GM13976 (cell line): Measurements from ENCODE around the gene PPP2R3A.

Experiments used
- DNase-seq: peaks from one replicate; pipeline ENCODE4 v3.0.0; 2012; ENCODE audit warnings: low spot score
- in situ Hi-C: fragments of 300-500 bp; cut with MboI; formaldehyde crosslinking; loops from one replicate; pipeline ENCODE4 v1.12.0; 2022; ENCODE audit warnings: low sequenced_read_pairs, mixed read lengths, inconsistent platforms; ENCODE audit not compliant: unreplicated experiment
- TF ChIP-seq, protein P1 (sequence below): IDR thresholded peaks from 2 replicates; pipeline ENCODE4 v1.5.1; 2012; ENCODE audit warnings: borderline replicate concordance, mild to moderate bottlenecking; ENCODE audit not compliant: insufficient read depth; ENCODE audit errors: extremely low read depth, missing control alignments, control extremely low read depth

The PPP2R3A gene

DNA sequence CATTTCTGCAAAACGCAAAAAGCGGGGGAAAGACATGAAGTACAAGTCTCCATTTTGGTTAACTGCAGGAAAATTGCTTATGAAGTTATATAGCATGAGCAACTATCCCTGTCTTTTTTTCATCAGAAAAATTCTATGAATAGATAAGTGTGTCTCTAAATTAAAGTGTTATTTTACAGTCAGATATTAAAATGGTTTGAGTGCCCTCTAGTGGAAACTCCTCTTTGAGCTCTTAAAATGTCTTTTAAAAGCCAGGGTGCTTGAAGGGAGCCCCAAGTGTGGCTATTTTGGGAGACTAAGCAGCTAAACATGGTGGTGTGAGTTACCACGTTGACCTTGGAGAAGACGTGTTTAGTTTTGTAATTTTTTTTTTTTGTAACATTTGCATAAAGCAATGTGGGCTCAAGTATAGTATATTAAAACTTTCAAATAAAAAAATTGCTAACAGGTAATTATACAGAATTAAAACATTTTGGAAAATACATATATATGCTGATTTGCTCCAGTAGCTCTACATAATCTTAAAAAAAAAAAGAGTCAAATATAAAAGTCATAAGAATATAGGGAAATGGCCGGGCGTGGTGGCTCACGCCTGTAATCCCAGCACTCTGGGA, 77.2 kb downstream of the PPP2R3A start:
- TF ChIP-seq, protein P1, sequence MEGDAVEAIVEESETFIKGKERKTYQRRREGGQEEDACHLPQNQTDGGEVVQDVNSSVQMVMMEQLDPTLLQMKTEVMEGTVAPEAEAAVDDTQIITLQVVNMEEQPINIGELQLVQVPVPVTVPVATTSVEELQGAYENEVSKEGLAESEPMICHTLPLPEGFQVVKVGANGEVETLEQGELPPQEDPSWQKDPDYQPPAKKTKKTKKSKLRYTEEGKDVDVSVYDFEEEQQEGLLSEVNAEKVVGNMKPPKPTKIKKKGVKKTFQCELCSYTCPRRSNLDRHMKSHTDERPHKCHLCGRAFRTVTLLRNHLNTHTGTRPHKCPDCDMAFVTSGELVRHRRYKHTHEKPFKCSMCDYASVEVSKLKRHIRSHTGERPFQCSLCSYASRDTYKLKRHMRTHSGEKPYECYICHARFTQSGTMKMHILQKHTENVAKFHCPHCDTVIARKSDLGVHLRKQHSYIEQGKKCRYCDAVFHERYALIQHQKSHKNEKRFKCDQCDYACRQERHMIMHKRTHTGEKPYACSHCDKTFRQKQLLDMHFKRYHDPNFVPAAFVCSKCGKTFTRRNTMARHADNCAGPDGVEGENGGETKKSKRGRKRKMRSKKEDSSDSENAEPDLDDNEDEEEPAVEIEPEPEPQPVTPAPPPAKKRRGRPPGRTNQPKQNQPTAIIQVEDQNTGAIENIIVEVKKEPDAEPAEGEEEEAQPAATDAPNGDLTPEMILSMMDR = peak; percentile 30
- in situ Hi-C loops = loop anchor here (10.0 kb wide), 1 partner anchor 138 kb away; no protein-coding TSS in a partner anchor
- DNase-seq = peak; percentile 55

DNA sequence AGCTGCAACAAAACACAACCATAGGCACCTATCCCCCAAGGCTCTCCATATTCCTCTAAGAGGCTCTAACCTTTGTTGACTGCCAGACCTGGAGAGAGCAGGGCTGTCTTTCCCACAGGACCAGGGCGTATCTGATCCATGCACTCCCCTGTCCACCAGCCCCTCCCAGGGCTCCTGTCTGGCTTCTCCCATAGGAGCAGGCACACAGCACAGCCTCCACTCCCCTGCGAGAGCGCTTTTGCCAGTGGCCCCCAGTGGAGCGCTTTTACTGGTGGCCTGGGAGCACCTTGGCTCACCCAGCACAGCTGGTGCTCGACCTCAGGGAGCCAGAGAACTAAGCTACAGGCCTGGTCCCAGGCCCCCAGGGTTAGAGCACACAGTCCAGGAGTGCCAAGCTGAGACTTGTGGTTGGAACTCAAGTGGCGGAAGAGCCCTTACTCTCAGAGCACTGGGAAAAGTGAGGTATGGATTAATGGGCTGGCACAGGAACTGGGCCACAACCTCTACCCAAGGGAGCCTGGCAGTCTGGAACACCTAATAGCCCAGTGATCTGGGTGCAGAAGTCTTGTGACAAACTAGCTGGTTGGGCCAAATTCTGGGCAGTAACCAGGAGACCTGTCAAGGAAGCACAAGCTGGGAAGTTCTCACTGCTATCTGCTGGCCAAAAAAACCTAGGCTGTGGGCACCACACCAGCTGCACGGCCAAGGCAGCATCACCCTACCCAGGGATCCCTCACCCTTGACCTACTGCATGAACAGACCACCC, 79.6 kb downstream of the PPP2R3A start:
- TF ChIP-seq, protein P1 = no peak
- in situ Hi-C loops = loop anchor here (10.0 kb wide), 1 partner anchor 140 kb away; no protein-coding TSS in a partner anchor
- no peak for DNase-seq

DNA sequence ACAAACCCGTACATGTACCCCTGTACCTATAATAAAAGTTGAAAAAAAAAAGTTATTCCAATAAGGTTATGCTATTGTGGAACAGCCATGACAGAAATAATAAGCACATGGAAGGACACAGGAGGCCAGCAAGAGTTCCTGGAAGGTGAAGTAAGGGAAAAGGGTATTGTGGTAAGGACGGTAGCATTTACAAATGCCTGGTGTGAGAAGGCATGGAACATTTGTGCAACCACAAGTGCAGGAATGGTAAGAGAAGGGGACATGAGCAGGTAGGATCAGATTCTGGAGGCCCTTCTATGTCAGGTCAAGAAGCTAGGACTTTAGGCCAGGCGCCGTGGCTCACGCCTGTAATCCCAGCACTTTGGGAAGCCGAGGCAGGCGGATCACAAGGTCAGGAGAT, 82.5 kb downstream of the PPP2R3A start:
- DNase-seq = no peak
- TF ChIP-seq, protein P1 = no peak
- in situ Hi-C loops = loop anchor here (10.0 kb wide), 1 partner anchor 143 kb away; no protein-coding TSS in a partner anchor

DNA sequence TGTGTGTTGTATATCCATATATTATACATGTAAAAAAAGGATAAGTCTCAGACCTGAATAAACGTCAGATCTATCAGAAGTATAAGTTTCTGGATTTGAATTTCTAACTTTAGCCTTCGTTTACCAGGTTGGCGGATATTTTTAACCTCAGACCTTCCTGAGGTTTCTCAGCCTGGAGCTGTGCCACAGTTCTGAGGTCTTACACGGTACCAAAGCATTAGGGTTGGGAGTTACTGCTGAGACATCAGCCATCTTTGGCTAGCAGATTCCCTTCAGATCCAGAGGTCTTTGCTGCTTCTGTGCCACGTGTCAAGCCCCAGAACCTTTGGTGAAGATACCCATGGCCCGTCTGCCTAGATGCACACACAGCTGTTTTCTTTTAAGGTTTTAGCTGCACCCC, 84.7 kb downstream of the PPP2R3A start:
- in situ Hi-C loops = no loop called here
- no peak for DNase-seq
- TF ChIP-seq, protein P1 = no peak

DNA sequence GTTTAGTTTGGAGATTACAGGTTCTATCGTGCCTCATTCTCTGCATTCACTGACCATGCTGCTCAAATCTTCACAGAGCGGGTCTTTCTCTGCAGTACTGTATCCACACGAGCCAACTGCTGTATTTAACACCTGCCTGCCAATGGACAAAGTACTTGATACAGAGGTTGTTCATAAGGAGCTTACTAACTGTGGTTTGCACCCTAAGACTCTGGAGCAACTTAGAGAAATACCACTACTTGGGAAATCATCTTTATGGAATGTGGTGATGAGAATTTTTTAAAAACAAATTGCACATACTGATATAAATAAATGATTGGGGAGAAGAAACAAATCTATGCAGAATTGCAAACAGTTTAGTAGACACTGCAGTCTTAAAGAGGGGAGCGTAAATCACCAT, 90.0 kb downstream of the PPP2R3A start:
- TF ChIP-seq, protein P1 = no peak
- in situ Hi-C loops = no loop called here
- DNase-seq = no peak

DNA sequence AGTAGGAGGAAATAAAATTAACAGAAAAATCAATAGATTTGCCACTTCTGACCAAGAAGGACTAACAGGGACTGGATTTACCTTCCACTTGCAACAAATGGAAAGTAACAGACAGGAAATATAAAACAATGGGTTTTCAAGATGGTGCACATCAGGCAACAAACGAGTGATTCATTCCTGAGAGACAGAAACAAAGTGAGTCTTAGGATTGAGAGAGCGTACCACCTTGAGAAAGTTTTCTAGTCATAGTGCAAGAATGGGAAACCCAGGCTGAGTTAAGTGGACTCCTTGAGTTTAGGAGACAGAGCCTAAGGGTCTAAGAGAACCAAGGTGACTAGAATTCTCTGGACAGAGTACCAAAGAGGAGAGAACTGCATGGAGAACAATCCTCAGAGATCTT, 101.7 kb downstream of the PPP2R3A start:
- TF ChIP-seq, protein P1 = no peak
- no peak for DNase-seq
- in situ Hi-C loops = no loop called here
